Heart left ventricle (tissue), 13 donors: ENCODE results near the gene FMNL3.

ENCODE experiments used
- POLR2A ChIP-seq, 2 donors: fragments of 450-650 bp; IDR thresholded peaks; one replicate each; pipeline ENCODE4 v1.6.1; 2017; ENCODE audit warnings: antibody characterized with exemption in 2 of 2, mild to moderate bottlenecking in 2 of 2, moderate library complexity in 2 of 2
- TF ChIP-seq, protein P1 (sequence below), 12 donors: fragments of 200-600 bp; sonication (generic) in 4 of 12; IDR thresholded peaks; one replicate each; pipeline versions ENCODE4 v1.5.0 to v1.8.0; 2018 to 2022; ENCODE audit warnings: antibody characterized with exemption in 12 of 12, mild to moderate bottlenecking in 5 of 12
- donor health status: ischemic (EF 13 %, LVEDD 7.1; RV severe dilation, severe dysfunction).
- donor health status: DM: no; HTN: yes; CAD: no.
- donor health status: DM: no; HTN: no; CAD: no.
- donor health status: ischemic (EF 25% LVEDD 6.9; RV normal size, moderate dysfunction).
- donor health status: ischemic (EF 25% LVEDD 5.7; RV mildly dilated, moderate dysfunction).
- donor health status: ischemic (EF 35%, LVEDD 5.7; RV mildly dilated, moderate dysfunction).
- donor health status: nonischemic (EF 11% LVEDD 7.7; RV severe dilation, severe dysfunction).
- donor health status: DM: yes; HTN: yes; CAD: no.
- donor health status: PGD.
- donor health status: ischemic (EF 29% LVEDD 5.4; RV normal size, mild dysfunction).
- donor health status: nonischemic (EF 23%, LVEDD 6.1; RV moderate dilation, normal function).

DNA sequence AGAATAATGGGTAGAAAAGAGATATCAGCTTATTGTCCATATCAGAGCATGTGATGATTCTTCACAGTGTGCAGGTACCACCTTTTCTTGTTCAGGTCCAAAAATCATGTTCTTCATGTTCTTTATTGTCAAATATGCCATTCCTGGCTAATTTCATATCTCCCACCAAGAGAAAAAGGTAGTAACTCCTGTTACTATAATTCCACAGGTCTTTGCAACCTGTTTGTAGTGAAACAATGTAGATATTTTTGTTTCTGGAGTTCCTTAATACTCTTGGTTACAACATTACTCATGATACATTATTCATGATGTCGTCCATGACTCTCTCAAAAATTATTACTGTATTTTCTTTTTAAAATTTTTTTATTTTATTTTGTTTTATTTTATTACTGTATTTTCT lies 22.8 kb upstream of the FMNL3 start:
- TF ChIP-seq, protein P1, sequence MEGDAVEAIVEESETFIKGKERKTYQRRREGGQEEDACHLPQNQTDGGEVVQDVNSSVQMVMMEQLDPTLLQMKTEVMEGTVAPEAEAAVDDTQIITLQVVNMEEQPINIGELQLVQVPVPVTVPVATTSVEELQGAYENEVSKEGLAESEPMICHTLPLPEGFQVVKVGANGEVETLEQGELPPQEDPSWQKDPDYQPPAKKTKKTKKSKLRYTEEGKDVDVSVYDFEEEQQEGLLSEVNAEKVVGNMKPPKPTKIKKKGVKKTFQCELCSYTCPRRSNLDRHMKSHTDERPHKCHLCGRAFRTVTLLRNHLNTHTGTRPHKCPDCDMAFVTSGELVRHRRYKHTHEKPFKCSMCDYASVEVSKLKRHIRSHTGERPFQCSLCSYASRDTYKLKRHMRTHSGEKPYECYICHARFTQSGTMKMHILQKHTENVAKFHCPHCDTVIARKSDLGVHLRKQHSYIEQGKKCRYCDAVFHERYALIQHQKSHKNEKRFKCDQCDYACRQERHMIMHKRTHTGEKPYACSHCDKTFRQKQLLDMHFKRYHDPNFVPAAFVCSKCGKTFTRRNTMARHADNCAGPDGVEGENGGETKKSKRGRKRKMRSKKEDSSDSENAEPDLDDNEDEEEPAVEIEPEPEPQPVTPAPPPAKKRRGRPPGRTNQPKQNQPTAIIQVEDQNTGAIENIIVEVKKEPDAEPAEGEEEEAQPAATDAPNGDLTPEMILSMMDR (IDR thresholded peaks at IDR 0.05) = no peak
- no peak for TF ChIP-seq POLR2A (IDR thresholded peaks at IDR 0.05)
